Measurements from ENCODE around the gene TK2.

The TK2 gene

DNA sequence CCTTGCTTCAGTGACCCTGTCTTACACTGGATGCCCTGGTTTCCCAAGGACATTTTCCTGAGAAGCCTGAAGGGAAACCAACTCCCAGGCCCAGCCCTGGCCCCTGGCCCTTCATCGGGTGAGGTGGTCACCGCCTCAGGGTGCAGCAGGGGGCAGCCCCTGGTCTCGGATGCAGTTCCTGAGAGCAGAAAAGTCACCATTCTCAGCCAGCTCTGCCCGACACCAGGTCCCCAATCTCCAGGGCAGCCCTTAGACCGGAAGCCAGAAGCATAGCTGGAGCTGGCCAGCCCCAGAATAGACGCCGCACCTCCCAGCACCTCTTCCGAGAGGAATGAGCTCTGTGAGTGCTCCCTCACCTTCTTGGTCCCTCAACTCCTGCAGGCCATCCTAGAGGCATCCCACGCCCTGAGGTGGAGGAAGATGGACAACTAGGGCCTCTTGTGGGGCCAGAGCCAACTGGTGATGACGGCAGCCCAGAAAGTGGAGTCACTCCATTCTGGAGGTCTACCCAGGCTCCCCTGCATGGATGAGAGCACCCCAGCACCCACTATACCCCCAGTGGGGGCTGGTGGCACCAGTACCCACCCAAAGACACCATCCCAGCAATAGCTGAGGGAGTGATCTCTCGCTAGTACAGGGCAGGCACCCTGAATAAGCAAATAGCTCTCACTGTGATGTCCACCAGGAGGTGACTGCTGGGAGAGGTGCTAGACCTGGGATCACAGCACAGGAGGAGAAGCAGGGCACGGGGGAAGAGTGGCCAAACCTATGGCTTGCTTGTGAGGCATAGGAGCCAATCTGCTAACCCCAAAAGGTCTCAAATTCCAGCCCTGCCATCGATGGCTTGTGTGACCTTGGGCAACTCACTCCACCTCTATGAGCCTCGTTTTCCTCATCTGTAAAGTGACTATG lies 56.2 kb downstream of the TK2 start:
- H3K27me3 ChIP-seq (ENCODE audit: insufficient read depth, low read depth, severe bottlenecking), result no peaks in the 10 kb centered on the region
- H3K4me3 ChIP-seq (ENCODE audit: low read depth, low read length), result no peak overlapping the region
- H3K27ac ChIP-seq, result no peak overlapping the region
- no peak for DNase-seq
- H3K36me3 ChIP-seq, result no peaks in the 10 kb centered on the region
- TF ChIP-seq, protein P1, sequence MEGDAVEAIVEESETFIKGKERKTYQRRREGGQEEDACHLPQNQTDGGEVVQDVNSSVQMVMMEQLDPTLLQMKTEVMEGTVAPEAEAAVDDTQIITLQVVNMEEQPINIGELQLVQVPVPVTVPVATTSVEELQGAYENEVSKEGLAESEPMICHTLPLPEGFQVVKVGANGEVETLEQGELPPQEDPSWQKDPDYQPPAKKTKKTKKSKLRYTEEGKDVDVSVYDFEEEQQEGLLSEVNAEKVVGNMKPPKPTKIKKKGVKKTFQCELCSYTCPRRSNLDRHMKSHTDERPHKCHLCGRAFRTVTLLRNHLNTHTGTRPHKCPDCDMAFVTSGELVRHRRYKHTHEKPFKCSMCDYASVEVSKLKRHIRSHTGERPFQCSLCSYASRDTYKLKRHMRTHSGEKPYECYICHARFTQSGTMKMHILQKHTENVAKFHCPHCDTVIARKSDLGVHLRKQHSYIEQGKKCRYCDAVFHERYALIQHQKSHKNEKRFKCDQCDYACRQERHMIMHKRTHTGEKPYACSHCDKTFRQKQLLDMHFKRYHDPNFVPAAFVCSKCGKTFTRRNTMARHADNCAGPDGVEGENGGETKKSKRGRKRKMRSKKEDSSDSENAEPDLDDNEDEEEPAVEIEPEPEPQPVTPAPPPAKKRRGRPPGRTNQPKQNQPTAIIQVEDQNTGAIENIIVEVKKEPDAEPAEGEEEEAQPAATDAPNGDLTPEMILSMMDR (IDR thresholded peaks at IDR 0.05; ENCODE audit: low read depth, low read length), result no peak
- H3K9me3 ChIP-seq (ENCODE audit: severe bottlenecking), result peaks cover 5% of the 10 kb centered on the region

DNA sequence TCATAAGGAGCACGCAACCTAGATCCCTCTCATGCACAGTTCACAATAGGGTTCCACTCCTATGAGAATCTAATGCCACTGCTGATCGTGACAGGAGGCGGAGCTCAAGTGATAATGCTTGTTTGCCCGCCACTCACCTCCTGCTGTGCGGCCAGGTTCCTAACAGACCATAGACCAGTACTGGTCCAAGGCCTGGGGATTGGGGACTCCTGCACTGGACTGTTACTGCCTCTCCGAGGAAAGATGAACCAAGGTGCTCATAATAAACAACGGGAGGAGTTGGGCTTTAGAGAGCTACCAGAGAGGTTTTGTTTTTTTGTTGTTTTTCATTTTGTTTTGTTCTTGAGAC lies 58.2 kb downstream of the TK2 start:
- no peak for DNase-seq
- TF ChIP-seq, protein P1 (IDR thresholded peaks at IDR 0.05; ENCODE audit: low read depth, low read length), result no peak
- no peaks in the 10 kb centered on the region for H3K27me3 ChIP-seq (ENCODE audit: insufficient read depth, low read depth, severe bottlenecking)
- no peaks in the 10 kb centered on the region for H3K36me3 ChIP-seq
- no peak overlapping the region for H3K4me3 ChIP-seq (ENCODE audit: low read depth, low read length)
- H3K27ac ChIP-seq, result no peak overlapping the region
- peaks cover 4% of the 10 kb centered on the region for H3K9me3 ChIP-seq (ENCODE audit: severe bottlenecking)

DNA sequence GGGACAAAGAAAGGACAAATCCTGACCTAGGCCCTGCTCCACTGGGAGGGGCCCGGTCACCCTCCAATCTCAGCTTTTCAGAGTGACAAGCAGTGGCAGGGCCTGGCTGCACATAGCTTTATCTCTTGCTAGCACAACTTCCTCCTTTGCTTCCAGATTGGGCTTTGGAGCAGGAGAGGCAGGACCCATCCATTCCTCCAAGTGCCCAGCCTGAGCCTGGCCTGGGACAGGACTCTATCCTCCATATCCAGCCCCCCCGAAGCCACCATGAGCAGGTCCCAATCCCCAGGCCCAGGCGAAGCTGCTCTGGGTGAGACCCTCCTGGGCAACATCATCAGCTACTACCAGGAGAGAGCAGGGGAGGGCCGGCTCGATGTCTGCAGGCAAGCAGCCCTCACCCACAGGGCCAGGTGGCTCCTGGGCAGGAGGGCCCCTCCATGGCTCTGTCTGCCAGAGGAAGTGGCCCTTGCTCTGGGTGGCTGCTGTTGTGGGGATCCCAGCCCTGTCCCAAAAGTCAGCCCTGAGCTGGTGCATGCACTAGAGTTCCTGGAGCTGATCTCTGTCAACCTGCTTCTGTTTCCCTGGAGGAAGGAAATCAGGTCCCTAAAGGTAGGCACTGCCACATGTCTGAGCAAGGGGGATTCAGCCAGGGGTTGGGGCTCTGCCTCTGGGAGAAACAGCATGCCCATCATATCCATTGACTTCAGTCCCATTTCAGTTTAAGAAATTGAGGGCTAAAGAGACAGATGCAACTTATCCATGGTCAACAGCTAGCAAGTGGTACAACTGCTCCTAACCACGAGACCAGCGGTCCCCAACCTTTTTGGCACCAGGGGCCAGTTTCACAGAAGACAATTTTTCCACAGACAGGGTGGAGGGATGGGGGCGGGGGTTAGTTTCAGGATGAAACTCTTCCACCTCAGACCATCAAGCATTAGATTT lies 58.9 kb downstream of the TK2 start:
- TF ChIP-seq, protein P1 (IDR thresholded peaks at IDR 0.05; ENCODE audit: low read depth, low read length), result no peak
- Histone ChIP-seq H3K27ac (no peak overlapping the region), H3K4me3 (ENCODE audit: low read depth, low read length) (no peak overlapping the region), H3K27me3 (ENCODE audit: insufficient read depth, low read depth, severe bottlenecking) (no peaks in the 10 kb centered on the region), H3K9me3 (ENCODE audit: severe bottlenecking) (no peaks in the 10 kb centered on the region), H3K36me3 (no peaks in the 10 kb centered on the region)
- no peak for DNase-seq

DNA sequence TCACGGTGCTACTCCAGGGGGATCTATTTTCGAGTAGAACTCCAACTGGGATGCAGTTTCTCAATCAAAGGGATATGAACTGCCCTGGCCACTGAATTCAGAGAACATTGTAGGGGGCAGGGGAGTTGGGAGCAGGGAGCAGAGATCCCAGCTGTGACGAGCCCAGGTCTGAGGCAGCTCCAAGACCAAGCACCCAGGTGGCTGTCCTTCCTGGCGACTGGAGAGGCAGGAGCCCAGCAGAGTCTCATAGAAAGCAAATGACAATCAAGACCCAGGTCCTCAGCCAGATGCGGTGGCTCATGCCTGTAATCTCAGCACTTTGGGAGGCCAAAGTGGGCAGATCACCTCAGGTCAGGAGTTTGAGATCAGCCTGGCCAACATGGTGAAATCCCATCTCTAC lies 60.1 kb downstream of the TK2 start:
- Histone ChIP-seq H3K36me3 (no peaks in the 10 kb centered on the region), H3K4me3 (ENCODE audit: low read depth, low read length) (no peak overlapping the region), H3K27me3 (ENCODE audit: insufficient read depth, low read depth, severe bottlenecking) (no peaks in the 10 kb centered on the region), H3K27ac (no peak overlapping the region), H3K9me3 (ENCODE audit: severe bottlenecking) (no peaks in the 10 kb centered on the region)
- TF ChIP-seq, protein P1 (IDR thresholded peaks at IDR 0.05; ENCODE audit: low read depth, low read length), result no peak
- no peak for DNase-seq

DNA sequence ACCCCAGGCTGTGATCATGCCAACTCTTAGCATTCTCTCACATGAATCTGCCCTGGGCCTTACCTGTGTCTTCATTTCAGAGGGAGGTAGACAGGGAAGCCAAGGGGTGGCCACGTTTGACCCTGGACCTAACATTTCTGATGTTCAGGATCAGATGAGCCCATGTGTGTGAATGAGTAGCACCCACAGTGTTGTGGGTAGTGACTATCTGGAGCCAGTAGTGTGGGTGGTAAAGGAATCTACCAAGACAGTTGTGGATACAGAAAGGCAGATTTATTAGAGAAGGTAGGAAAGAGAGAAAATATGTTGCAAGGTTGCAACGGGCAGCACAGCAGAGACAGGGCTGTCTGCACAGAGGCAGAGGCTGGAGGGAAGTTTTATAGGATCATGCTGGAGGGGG lies 60.5 kb downstream of the TK2 start:
- Histone ChIP-seq H3K27me3 (ENCODE audit: insufficient read depth, low read depth, severe bottlenecking) (no peaks in the 10 kb centered on the region), H3K9me3 (ENCODE audit: severe bottlenecking) (no peaks in the 10 kb centered on the region), H3K36me3 (no peaks in the 10 kb centered on the region), H3K4me3 (ENCODE audit: low read depth, low read length) (no peak overlapping the region), H3K27ac (no peak overlapping the region)
- TF ChIP-seq, protein P1 (IDR thresholded peaks at IDR 0.05; ENCODE audit: low read depth, low read length), result no peak
- DNase-seq, result no peak

All from WERI-Rb-1 (cell line).